Stimulated activated CD4-positive, alpha-beta T cell treated with anti-CD3 and anti-CD28 coated beads, Interleukin-15, amount 100 ng/mL, for 48 hours (primary cell): ENCODE data around the gene GASK1A.
"Not testable (repeated sequence)": the region's sequence is repeated elsewhere in the genome, so short reads cannot be mapped to it uniquely, and the experiment has no call there.

Experiments used
- DNase-seq, 2 donors: peaks; one replicate each; pipeline ENCODE4 v3.0.0-alpha.2; 2020; ENCODE audit warnings: low read depth in 2 of 2

The GASK1A gene

DNA sequence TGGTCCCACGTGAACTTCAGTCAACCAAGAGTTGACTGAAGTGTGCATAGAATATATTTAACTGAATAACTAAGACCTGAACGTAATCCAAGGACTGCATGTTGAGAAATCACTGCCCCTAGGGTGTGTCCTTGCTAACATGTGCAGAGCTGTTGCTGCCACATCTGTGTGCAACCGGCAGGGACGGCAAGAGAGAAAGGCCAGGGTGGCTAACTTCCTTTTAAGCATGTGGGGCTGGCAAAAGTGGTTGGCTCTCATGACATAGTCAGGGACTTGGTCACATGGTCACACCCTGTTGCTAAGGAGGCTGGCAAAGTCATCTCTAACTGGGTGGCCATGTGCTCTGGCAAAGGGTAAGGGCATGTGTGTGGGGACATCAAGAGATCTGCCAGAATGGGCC, 52.4 kb downstream of the GASK1A start:
- DNase-seq, result no peak

DNA sequence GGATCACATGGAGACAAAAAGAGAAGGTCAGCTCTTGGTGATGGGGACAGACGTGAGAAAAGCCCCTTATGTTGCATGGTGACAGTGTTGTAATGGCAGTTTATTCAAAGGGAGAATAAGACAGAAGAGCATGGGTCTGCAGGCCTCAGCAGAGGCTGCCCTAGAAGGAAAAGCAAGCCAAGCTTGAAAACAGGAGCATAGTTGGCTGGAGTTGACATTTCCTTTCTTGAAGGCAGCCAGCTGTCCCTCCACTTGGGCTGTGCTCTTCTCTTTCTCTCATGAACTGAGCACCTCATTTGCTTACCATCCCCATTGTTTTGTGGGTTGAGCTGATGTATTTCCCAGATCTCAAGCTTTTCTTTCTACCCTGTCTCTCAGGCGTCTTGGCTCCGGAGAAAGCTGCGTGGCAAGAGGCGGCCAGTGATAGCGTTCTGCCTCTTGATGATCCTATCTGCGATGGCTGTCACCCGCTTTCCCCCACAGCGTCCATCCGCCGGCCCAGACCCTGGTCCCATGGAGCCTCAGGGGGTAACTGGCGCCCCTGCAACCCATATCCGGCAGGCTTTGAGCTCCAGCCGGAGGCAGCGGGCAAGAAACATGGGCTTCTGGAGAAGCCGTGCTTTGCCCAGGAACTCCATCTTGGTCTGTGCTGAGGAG, 52.9 kb downstream of the GASK1A start:
- DNase-seq, result no peak

GRCh38 chr3:43032646-43033628, 53.8 kb downstream of the GASK1A start:
- no peak for DNase-seq

DNA sequence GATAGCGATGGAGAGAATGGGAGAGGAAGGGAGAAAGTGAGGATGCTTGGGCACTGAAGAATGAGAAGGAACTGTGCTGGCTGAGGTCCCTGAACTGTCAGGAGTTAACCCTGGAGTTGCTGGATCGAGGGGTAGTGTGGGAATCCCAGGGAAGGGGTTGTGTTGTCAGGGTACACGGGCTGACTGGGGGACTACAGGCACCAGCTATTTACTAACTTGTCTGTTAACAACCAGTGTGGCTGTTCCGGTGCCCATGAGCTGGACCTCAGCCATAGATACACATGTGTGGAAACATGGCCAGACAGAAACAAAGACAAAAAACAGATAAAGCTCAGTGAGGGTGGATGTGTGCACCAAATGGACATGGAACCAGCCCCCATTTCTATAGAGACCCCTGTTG, 55.1 kb downstream of the GASK1A start:
- DNase-seq, result no peak

DNA sequence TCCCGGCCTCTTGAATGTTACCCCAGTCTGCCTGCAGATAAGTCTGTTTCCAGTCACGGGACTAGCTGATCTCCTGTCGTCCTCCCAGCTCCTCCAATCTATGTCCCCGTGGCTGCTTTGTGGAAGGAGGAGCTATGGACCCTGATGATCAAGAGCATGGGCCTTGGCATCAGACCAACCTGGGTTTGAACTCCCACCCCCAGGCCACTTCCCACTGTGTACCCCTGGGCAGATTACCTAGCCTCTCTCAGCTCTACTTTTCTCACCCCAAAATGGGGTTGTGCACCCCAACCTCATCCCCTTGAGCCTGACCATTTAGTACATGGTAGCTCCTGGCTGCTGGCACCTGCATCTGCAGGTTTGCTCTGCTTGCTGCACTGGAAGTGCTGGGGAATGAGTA, 55.8 kb downstream of the GASK1A start:
- no peak for DNase-seq

- DNase-seq, result no peak
Measured at GRCh38 chr3:43035801-43036365, 56.8 kb downstream of the GASK1A start.

DNA sequence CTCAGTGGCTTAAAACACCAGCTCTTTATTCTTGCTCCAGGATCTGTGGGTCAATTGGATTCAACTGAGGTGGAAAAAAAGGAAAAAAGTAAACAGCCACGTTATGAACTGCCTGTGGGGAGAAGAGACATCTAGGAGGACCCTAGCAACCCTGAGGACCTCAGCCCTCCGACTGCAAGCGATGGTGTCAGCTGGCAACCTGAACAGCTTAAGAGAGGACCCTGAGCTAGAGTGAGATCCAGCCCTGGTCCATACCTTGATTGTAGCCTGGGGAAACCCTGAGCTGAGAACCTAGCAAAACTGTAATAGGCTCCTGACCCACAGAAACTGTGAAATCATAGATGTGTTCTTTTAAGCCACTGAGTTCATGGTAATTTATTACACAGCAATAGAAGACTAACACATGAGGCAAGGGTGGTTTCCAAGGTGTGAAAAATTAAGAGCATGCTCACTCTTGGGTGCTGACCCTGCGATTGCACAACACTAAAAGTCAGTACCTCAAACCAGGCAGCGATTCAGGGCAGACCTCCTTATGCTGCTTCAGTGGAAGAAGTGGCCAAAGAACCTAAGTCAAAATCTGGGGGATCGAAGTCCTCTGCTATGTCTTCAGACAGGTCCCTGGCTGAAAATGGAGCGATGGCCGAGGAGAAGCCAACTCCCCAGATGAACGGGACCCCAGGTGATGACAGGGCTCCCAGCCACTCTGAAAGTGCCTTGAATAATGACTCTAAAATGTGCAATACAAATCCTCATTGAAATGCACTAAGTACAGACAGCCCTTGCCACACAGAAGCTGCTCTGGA, 57.7 kb downstream of the GASK1A start:
- no peak for DNase-seq

GRCh38 chr3:43038010-43038409, 58.9 kb downstream of the GASK1A start:
- DNase-seq, result no peak

DNA sequence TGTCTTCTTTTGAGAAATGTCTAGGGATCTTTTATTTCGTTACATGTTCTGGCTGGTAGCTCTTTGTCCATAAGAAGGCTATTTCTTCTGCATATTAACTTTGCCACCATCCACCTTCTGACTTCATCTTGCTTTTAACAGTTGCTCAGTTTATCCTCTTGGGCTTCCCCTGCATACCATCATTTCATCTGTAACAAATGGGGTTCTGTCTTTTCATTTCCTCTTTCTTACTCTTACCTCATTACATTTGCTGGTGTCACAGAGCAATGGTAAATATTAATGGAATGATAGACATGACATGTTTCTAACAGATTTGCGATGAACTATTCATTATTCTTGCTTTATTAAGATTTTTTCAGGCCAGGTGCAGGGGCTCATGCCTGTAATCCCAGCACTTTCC, 62.4 kb downstream of the GASK1A start:
- DNase-seq, result no peak

GRCh38 chr3:43043071-43043766, 64.1 kb downstream of the GASK1A start:
- DNase-seq, result no peak

GRCh38 chr3:43043793-43044192, 64.7 kb downstream of the GASK1A start:
- no peak for DNase-seq

DNA sequence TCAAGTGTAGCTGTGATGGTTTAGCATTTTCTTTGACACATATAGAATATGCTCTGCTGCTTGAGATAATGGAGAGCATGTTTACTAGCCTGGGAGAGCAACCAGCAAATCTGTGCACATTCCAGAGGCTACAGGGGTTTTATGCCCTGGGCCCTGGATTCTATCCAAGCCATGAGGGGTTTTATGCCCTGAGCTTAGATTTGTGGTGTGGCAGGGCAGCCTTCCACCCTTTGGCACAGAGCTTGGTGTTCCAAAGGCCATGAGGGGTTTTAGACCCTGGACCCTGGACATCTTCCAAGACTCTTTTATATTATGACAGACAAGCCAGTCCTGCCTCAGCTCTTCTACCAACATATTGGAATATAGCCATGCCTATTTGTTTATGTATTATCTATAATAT, 66.0 kb downstream of the GASK1A start:
- DNase-seq, result not testable (repeated sequence)

DNA sequence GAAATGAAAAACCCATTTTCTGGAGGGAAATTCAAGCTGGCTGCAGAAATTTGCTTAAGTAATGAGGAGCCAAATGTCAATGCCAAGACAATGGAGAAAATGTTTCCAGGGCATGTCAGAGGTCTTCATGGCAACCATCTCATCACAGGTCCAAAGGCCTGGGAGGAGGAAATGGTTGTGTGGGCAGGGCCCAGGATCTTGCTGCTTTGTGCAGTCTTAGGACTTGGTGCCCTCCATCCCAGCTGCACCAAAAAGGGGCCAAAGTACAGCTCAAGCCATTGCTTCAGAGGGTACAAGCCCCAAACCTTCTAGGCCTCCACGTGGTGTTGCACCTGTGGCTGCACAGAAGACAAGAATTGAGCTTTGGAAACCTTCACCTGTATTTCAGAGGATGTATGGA, 67.5 kb downstream of the GASK1A start:
- DNase-seq, result no peak

- no peak for DNase-seq
Measured at GRCh38 chr3:43048470-43048869, 69.4 kb downstream of the GASK1A start.

GRCh38 chr3:43053291-43053690, 74.2 kb downstream of the GASK1A start:
- no peak for DNase-seq

GRCh38 chr3:43054754-43055153, 75.6 kb downstream of the GASK1A start:
- DNase-seq, result no peak

- DNase-seq, result no peak
Measured at GRCh38 chr3:43055393-43055792, 76.3 kb downstream of the GASK1A start.

- no peak for DNase-seq
Measured at GRCh38 chr3:43055806-43056770, 77.0 kb downstream of the GASK1A start.

- no peak for DNase-seq
Measured at GRCh38 chr3:43059456-43059855, 80.3 kb downstream of the GASK1A start.
